Stimulated activated CD4-positive, alpha-beta T cell treated with anti-CD3 and anti-CD28 coated beads, Interleukin-2, amount 100 ng/mL, for 24 hours (primary cell): ENCODE results near the gene F2RL2.
A peak's percentile ranks its signal among the peaks of the same experiment; 100 is the strongest.

Experiments used
- DNase-seq, 2 donors: peaks; one replicate each; pipeline ENCODE4 v3.0.0-alpha.2; 2020

Gene F2RL2

GRCh38 chr5:76582230-76583162, 40.7 kb downstream of the F2RL2 start:
- peak in 1 of 2 donors; percentile 13 for DNase-seq

- no peak for DNase-seq
Measured at GRCh38 chr5:76580981-76581380, 42.2 kb downstream of the F2RL2 start.

- no peak for DNase-seq
Measured at GRCh38 chr5:76579166-76579937, 43.9 kb downstream of the F2RL2 start.

- DNase-seq = no peak
Measured at GRCh38 chr5:76576996-76577395, 46.2 kb downstream of the F2RL2 start.

GRCh38 chr5:76576450-76576849, 46.8 kb downstream of the F2RL2 start:
- DNase-seq = no peak

- DNase-seq = no peak
Measured at GRCh38 chr5:76571559-76571958, 51.6 kb downstream of the F2RL2 start.

GRCh38 chr5:76570153-76570552, 53.0 kb downstream of the F2RL2 start:
- no peak for DNase-seq
